Measurements from ENCODE around the gene NBPF11.
"Not testable (repeated sequence)": the region's sequence is repeated elsewhere in the genome, so short reads cannot be mapped to it uniquely, and the experiment has no call there.

Gene NBPF11

GRCh38 chr1:148150945-148151344, 1.1 kb downstream of the NBPF11 start:
- not testable (repeated sequence) for DNase-seq (ENCODE audit: low spot score)

- DNase-seq (ENCODE audit: low spot score): not testable (repeated sequence)
Observed at GRCh38 chr1:148150014-148150413, 2.1 kb downstream of the NBPF11 start.

GRCh38 chr1:148149050-148149815, 2.8 kb downstream of the NBPF11 start:
- DNase-seq (ENCODE audit: low spot score): not testable (repeated sequence)

GRCh38 chr1:148147052-148147838, 4.8 kb downstream of the NBPF11 start:
- DNase-seq (ENCODE audit: low spot score): not testable (repeated sequence)

GRCh38 chr1:148146191-148146997, 5.7 kb downstream of the NBPF11 start:
- DNase-seq (ENCODE audit: low spot score): not testable (repeated sequence)

- not testable (repeated sequence) for DNase-seq (ENCODE audit: low spot score)
Observed at GRCh38 chr1:148143223-148143622, 8.9 kb downstream of the NBPF11 start.

- not testable (repeated sequence) for DNase-seq (ENCODE audit: low spot score)
Observed at GRCh38 chr1:148141936-148142335, 10.1 kb downstream of the NBPF11 start.

- DNase-seq (ENCODE audit: low spot score): not testable (repeated sequence)
Observed at GRCh38 chr1:148138606-148139005, 13.5 kb downstream of the NBPF11 start.

GRCh38 chr1:148122341-148122740, 29.7 kb downstream of the NBPF11 start:
- not testable (repeated sequence) for DNase-seq (ENCODE audit: low spot score)

GRCh38 chr1:148120395-148120794, 31.7 kb downstream of the NBPF11 start:
- not testable (repeated sequence) for DNase-seq (ENCODE audit: low spot score)

GRCh38 chr1:148095732-148096131, 56.3 kb downstream of the NBPF11 start:
- DNase-seq (ENCODE audit: low spot score): not testable (repeated sequence)

GRCh38 chr1:148086196-148086595, 65.9 kb downstream of the NBPF11 start:
- not testable (repeated sequence) for DNase-seq (ENCODE audit: low spot score)

GRCh38 chr1:148081205-148081604, 70.9 kb downstream of the NBPF11 start:
- DNase-seq (ENCODE audit: low spot score): not testable (repeated sequence)

GRCh38 chr1:148078632-148079519, 73.2 kb downstream of the NBPF11 start:
- DNase-seq (ENCODE audit: low spot score): not testable (repeated sequence)

- DNase-seq (ENCODE audit: low spot score): not testable (repeated sequence)
Observed at GRCh38 chr1:148078090-148078489, 74.0 kb downstream of the NBPF11 start.

- not testable (repeated sequence) for DNase-seq (ENCODE audit: low spot score)
Observed at GRCh38 chr1:148077458-148077857, 74.6 kb downstream of the NBPF11 start.

- DNase-seq (ENCODE audit: low spot score): not testable (repeated sequence)
Observed at GRCh38 chr1:148073392-148073791, 78.7 kb downstream of the NBPF11 start.

- not testable (repeated sequence) for DNase-seq (ENCODE audit: low spot score)
Observed at GRCh38 chr1:148068606-148069005, 83.5 kb downstream of the NBPF11 start.

GRCh38 chr1:148068201-148068600, 83.9 kb downstream of the NBPF11 start:
- DNase-seq (ENCODE audit: low spot score): not testable (repeated sequence)

- DNase-seq (ENCODE audit: low spot score): not testable (repeated sequence)
Observed at GRCh38 chr1:148060294-148060701, 91.8 kb downstream of the NBPF11 start.

GRCh38 chr1:148057384-148057783, 94.7 kb downstream of the NBPF11 start:
- DNase-seq (ENCODE audit: low spot score): not testable (repeated sequence)

Measured in putamen (tissue), 1 donor.